CD4-positive, alpha-beta memory T cell (primary cell): ENCODE measurements around the gene NGLY1. TPM values are rescaled to one million over a fixed set of nuclear protein-coding genes. Genes with fewer than 3 reads are reported as not detected.

ENCODE experiments used
- CTCF ChIA-PET: fragments of 350-600 bp; sonication (Branson Sonifier 250); formaldehyde crosslinking; loops from one replicate; lab custom pipeline; 2021; ENCODE audit warnings: inconsistent platforms; ENCODE audit not compliant: partially characterized antibody; lab: Charles Lee
- POLR2A ChIA-PET: fragments of 350-600 bp; sonication (Branson Sonifier 250); formaldehyde crosslinking; loops from one replicate; lab custom pipeline; 2021; ENCODE audit not compliant: partially characterized antibody; lab: Charles Lee
- DNase-seq, 5 donors: peaks; one replicate each; pipeline versions ENCODE4 v3.0.0 to v3.0.0-alpha.2; 2020 to 2022; ENCODE audit warnings: mixed read lengths in 1 of 5
- H3K27ac ChIP-seq: one replicate; pipeline ENCODE4 v1.7.0; 2013; ENCODE audit warnings: low read depth, low read length
- H3K27me3 ChIP-seq: 2 replicates; pipeline ENCODE4 v1.7.0; 2013; ENCODE audit warnings: mild to moderate bottlenecking, low read length, moderate library complexity; ENCODE audit not compliant: insufficient read depth
- H3K36me3 ChIP-seq: 2 replicates; pipeline ENCODE4 v1.7.0; 2013; ENCODE audit warnings: mild to moderate bottlenecking, low read length, moderate library complexity; ENCODE audit not compliant: insufficient read depth
- H3K4me1 ChIP-seq: 2 replicates; pipeline ENCODE4 v1.7.0; 2013; ENCODE audit warnings: mild to moderate bottlenecking, low read length, moderate library complexity; ENCODE audit not compliant: insufficient read depth
- H3K4me3 ChIP-seq, 2 donors: one replicate each; pipeline ENCODE4 v1.7.0; 2013; ENCODE audit warnings: low read length in 2 of 2, mild to moderate bottlenecking in 1 of 2
- H3K9me3 ChIP-seq, 2 donors: one replicate each; pipeline ENCODE4 v1.7.0; 2013; ENCODE audit warnings: low read length in 2 of 2, control low read depth in 1 of 2; ENCODE audit not compliant: control insufficient read depth in 1 of 2
- H3K27ac Mint-ChIP-seq, 7 donors: one replicate each; pipeline ENCODE4 v1.8.0; 2020 to 2021; ENCODE audit warnings: mixed read lengths in 7 of 7, mild to moderate bottlenecking in 6 of 7, inconsistent platforms in 3 of 7, moderate library complexity in 3 of 7
- H3K27me3 Mint-ChIP-seq, 2 donors: one replicate each; pipeline ENCODE4 v1.8.0; 2020 to 2021; ENCODE audit warnings: mixed read lengths in 2 of 2
- H3K36me3 Mint-ChIP-seq, 2 donors: one replicate each; pipeline ENCODE4 v1.8.0; 2020 to 2021; ENCODE audit warnings: mixed read lengths in 2 of 2, inconsistent platforms in 1 of 2, mild to moderate bottlenecking in 1 of 2
- H3K4me1 Mint-ChIP-seq, 4 donors: one replicate each; pipeline ENCODE4 v1.8.0; 2020 to 2021; ENCODE audit warnings: mixed read lengths in 4 of 4, mild to moderate bottlenecking in 1 of 4
- H3K4me3 Mint-ChIP-seq, 8 donors: one replicate each; pipeline ENCODE4 v1.8.0; 2020 to 2021; ENCODE audit warnings: mixed read lengths in 8 of 8, mild to moderate bottlenecking in 7 of 8, moderate library complexity in 6 of 8, inconsistent platforms in 3 of 8
- H3K9me3 Mint-ChIP-seq, 8 donors: one replicate each; pipeline ENCODE4 v1.8.0; 2020 to 2021; ENCODE audit warnings: mixed read lengths in 8 of 8, mild to moderate bottlenecking in 5 of 8, inconsistent platforms in 3 of 8, moderate library complexity in 1 of 8
- intact Hi-C: fragments of 100-400 bp; cut with micrococcal nuclease; formaldehyde crosslinking; loops from one replicate; pipeline ENCODE4 v1.15.1; 2023
- polyA plus RNA-seq, 2 donors: library from polyadenylated mRNA; unstranded; fragments of 300-500 nt; fragmentation: Illumina TruSeq; gene quantifications; one replicate each; pipeline ENCODE4 v1.2.3, GENCODE V29; 2021
- total RNA-seq, 2 experiments: library from RNA; stranded (reverse); gene quantifications; one replicate each; pipeline ENCODE4 v1.2.3, GENCODE V29; 2021

The NGLY1 gene
- total and polyA plus RNA-seq, 4 experiments from 2014 or later, result 52.0 to 74.3 (median 64.7) TPM

- DNase-seq, result no peak
- no peak overlapping the region for H3K4me3 Mint-ChIP-seq
- no peaks in the 10 kb centered on the region for H3K36me3 Mint-ChIP-seq
- ChIA-PET POLR2A (no interaction called here), CTCF (no interaction called here)
- intact Hi-C loops, result no loop called here
- Histone ChIP-seq H3K4me1 (no peaks in the 10 kb centered on the region), H3K36me3 (no peaks in the 10 kb centered on the region), H3K4me3 (no peak overlapping the region), H3K27ac (no peak overlapping the region), H3K27me3 (peaks cover 5% of the 10 kb centered on the region), H3K9me3 (no peaks in the 10 kb centered on the region)
- no peaks in the 10 kb centered on the region for H3K9me3 Mint-ChIP-seq
- H3K27ac Mint-ChIP-seq, result no peak overlapping the region
- H3K4me1 Mint-ChIP-seq, result peaks cover 0 to 1% (median 0%) of the 10 kb centered on the region in 4 donors
- peaks cover 1 to 10% of the 10 kb centered on the region in 2 donors for H3K27me3 Mint-ChIP-seq
Observed at GRCh38 chr3:25692341-25692740, 90.9 kb downstream of the NGLY1 start.

- POLR2A ChIA-PET, result no interaction called here
- H3K4me3 ChIP-seq, result no peak overlapping the region
- no peak overlapping the region for H3K27ac Mint-ChIP-seq
- H3K27me3 ChIP-seq, result peaks cover 5% of the 10 kb centered on the region
- H3K36me3 ChIP-seq, result no peaks in the 10 kb centered on the region
- CTCF ChIA-PET, result interaction anchor here (0.7 kb wide), 1 partner anchor 43 kb away, joined by 3 read pairs; no protein-coding TSS in a partner anchor
- H3K4me1 Mint-ChIP-seq, result peaks cover 0 to 1% (median 0%) of the 10 kb centered on the region in 4 donors
- no peaks in the 10 kb centered on the region for H3K9me3 Mint-ChIP-seq
- no peaks in the 10 kb centered on the region for H3K36me3 Mint-ChIP-seq
- no peaks in the 10 kb centered on the region for H3K9me3 ChIP-seq
- DNase-seq, result no peak
- peaks cover 1 to 10% of the 10 kb centered on the region in 2 donors for H3K27me3 Mint-ChIP-seq
- H3K4me1 ChIP-seq, result no peaks in the 10 kb centered on the region
- no peak overlapping the region for H3K4me3 Mint-ChIP-seq
- no peak overlapping the region for H3K27ac ChIP-seq
- intact Hi-C loops, result no loop called here
Observed at GRCh38 chr3:25690768-25691533, 92.3 kb downstream of the NGLY1 start.

GRCh38 chr3:25689226-25689625, 94.0 kb downstream of the NGLY1 start:
- no peaks in the 10 kb centered on the region for H3K9me3 ChIP-seq
- H3K27me3 ChIP-seq, result peaks cover 5% of the 10 kb centered on the region
- no peak for DNase-seq
- H3K36me3 ChIP-seq, result no peaks in the 10 kb centered on the region
- H3K27me3 Mint-ChIP-seq, result peaks cover 1 to 10% of the 10 kb centered on the region in 2 donors
- no peak overlapping the region for H3K27ac Mint-ChIP-seq
- POLR2A ChIA-PET, result no interaction called here
- H3K9me3 Mint-ChIP-seq, result no peaks in the 10 kb centered on the region
- H3K36me3 Mint-ChIP-seq, result no peaks in the 10 kb centered on the region
- peaks cover 0 to 1% (median 0%) of the 10 kb centered on the region in 4 donors for H3K4me1 Mint-ChIP-seq
- CTCF ChIA-PET, result no interaction called here
- H3K27ac ChIP-seq, result no peak overlapping the region
- H3K4me3 Mint-ChIP-seq, result peak overlapping the region in 1 of 8 donors; percentile 64
- H3K4me3 ChIP-seq, result no peak overlapping the region
- intact Hi-C loops, result no loop called here
- H3K4me1 ChIP-seq, result no peaks in the 10 kb centered on the region

- DNase-seq, result no peak
- H3K4me1 Mint-ChIP-seq, result peaks cover 0 to 1% (median 0%) of the 10 kb centered on the region in 4 donors
- no peaks in the 10 kb centered on the region for H3K9me3 ChIP-seq
- no peaks in the 10 kb centered on the region for H3K36me3 ChIP-seq
- no peaks in the 10 kb centered on the region for H3K36me3 Mint-ChIP-seq
- CTCF ChIA-PET, result no interaction called here
- POLR2A ChIA-PET, result no interaction called here
- no peaks in the 10 kb centered on the region for H3K9me3 Mint-ChIP-seq
- H3K27ac Mint-ChIP-seq, result peak overlapping the region in 1 of 7 donors; percentile 22
- H3K4me1 ChIP-seq, result no peaks in the 10 kb centered on the region
- intact Hi-C loops, result no loop called here
- no peak overlapping the region for H3K4me3 ChIP-seq
- H3K27ac ChIP-seq, result no peak overlapping the region
- peaks cover 1 to 10% of the 10 kb centered on the region in 2 donors for H3K27me3 Mint-ChIP-seq
- H3K4me3 Mint-ChIP-seq, result no peak overlapping the region
- peaks cover 5% of the 10 kb centered on the region for H3K27me3 ChIP-seq
Observed at GRCh38 chr3:25687742-25688141, 95.5 kb downstream of the NGLY1 start.

GRCh38 chr3:25686766-25687165, 96.5 kb downstream of the NGLY1 start:
- H3K27me3 Mint-ChIP-seq, result peaks cover 1 to 10% of the 10 kb centered on the region in 2 donors
- H3K27ac Mint-ChIP-seq, result no peak overlapping the region
- H3K36me3 Mint-ChIP-seq, result no peaks in the 10 kb centered on the region
- ChIA-PET CTCF (no interaction called here), POLR2A (no interaction called here)
- H3K4me3 Mint-ChIP-seq, result no peak overlapping the region
- no peaks in the 10 kb centered on the region for H3K9me3 ChIP-seq
- no peaks in the 10 kb centered on the region for H3K9me3 Mint-ChIP-seq
- peaks cover 0 to 1% (median 0%) of the 10 kb centered on the region in 4 donors for H3K4me1 Mint-ChIP-seq
- H3K36me3 ChIP-seq, result no peaks in the 10 kb centered on the region
- H3K4me3 ChIP-seq, result no peak overlapping the region
- H3K27me3 ChIP-seq, result peaks cover 5% of the 10 kb centered on the region
- no peaks in the 10 kb centered on the region for H3K4me1 ChIP-seq
- intact Hi-C loops, result no loop called here
- no peak for DNase-seq
- H3K27ac ChIP-seq, result no peak overlapping the region

DNA sequence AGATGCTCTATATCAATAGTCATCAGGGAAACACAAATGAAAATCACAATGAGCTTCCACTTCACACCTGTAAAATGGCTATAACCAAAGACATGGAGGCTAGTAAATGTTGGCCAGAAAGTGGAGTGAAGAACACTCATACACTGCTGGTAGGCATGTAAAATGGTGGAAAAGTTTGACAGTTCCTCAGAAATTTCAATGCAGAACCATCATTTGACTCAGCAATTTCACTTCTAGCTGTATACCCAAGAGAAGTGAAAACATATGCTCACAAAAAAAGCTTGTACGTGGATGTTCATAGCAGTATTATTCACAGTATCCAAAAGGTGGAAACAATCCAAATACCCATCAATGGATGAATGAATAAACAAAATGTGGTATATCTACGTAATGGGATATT, 99.4 kb downstream of the NGLY1 start:
- CTCF ChIA-PET, result interaction anchor here (1.5 kb wide), 1 partner anchor 36 kb away, joined by 6 read pairs; no protein-coding TSS in a partner anchor

DNA sequence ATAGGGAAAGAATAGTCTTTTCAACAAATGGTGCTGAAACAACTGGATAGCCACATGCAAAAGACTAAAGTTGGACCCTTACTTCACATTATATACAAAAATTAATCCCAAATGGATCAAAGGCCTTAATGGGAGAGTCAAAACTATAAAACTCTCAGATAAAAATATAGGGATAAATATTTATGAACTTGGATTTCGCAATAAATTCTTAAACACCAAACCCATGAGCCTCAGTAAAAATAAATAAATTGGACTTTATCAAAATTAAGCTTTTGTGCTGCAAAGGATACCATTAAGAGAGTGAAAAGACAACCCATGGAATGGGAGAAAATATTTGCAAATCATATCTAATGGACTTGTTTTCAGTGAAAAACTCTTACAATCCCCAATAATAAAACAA, 99.8 kb downstream of the NGLY1 start:
- Mint-ChIP-seq H3K4me1 (peaks cover 0 to 1% (median 0%) of the 10 kb centered on the region in 4 donors), H3K36me3 (no peaks in the 10 kb centered on the region), H3K4me3 (no peak overlapping the region), H3K27ac (no peak overlapping the region), H3K27me3 (peaks cover 0 to 1% of the 10 kb centered on the region in 2 donors), H3K9me3 (no peaks in the 10 kb centered on the region)
- Histone ChIP-seq H3K27ac (no peak overlapping the region), H3K4me3 (no peak overlapping the region), H3K27me3 (no peaks in the 10 kb centered on the region), H3K36me3 (no peaks in the 10 kb centered on the region), H3K9me3 (no peaks in the 10 kb centered on the region), H3K4me1 (no peaks in the 10 kb centered on the region)
- no peak for DNase-seq
- ChIA-PET CTCF (no interaction called here), POLR2A (no interaction called here)
- intact Hi-C loops, result no loop called here

More for the DNA sequence above, 99.4 kb downstream of the NGLY1 start:
- H3K4me3 Mint-ChIP-seq, result no peak overlapping the region
- Histone ChIP-seq H3K4me1 (no peaks in the 10 kb centered on the region), H3K27ac (no peak overlapping the region), H3K4me3 (no peak overlapping the region), H3K36me3 (no peaks in the 10 kb centered on the region), H3K27me3 (no peaks in the 10 kb centered on the region), H3K9me3 (no peaks in the 10 kb centered on the region)
- H3K9me3 Mint-ChIP-seq, result no peaks in the 10 kb centered on the region
- intact Hi-C loops, result no loop called here
- H3K27ac Mint-ChIP-seq, result no peak overlapping the region
- H3K27me3 Mint-ChIP-seq, result peaks cover 0 to 6% of the 10 kb centered on the region in 2 donors
- no peak for DNase-seq
- POLR2A ChIA-PET, result interaction anchor here (0.6 kb wide), 1 partner anchor 26 kb away, joined by 4 read pairs; no protein-coding TSS in a partner anchor
- peaks cover 0 to 1% (median 0%) of the 10 kb centered on the region in 4 donors for H3K4me1 Mint-ChIP-seq
- H3K36me3 Mint-ChIP-seq, result no peaks in the 10 kb centered on the region
